HUES64 (cell line): ENCODE results near the gene LYRM9.

Source experiments
- H3K27ac ChIP-seq: 2 replicates; pipeline ENCODE4 v1.7.0; 2013; ENCODE audit warnings: low read depth, low read length, inconsistent platforms
- H3K27me3 ChIP-seq: 2 replicates; pipeline ENCODE4 v1.6.1; 2013; ENCODE audit warnings: mild to moderate bottlenecking, low read length; ENCODE audit not compliant: insufficient read depth
- H3K36me3 ChIP-seq: 2 replicates; pipeline ENCODE4 v1.6.1; 2013; ENCODE audit warnings: mild to moderate bottlenecking, low read length; ENCODE audit not compliant: insufficient read depth
- H3K4me1 ChIP-seq: 2 replicates; pipeline ENCODE4 v1.6.1; 2013; ENCODE audit warnings: mild to moderate bottlenecking, low read length, moderate library complexity; ENCODE audit not compliant: insufficient read depth
- H3K4me3 ChIP-seq: 2 replicates; pipeline ENCODE4 v1.5.1; 2013; ENCODE audit warnings: mild to moderate bottlenecking, low read length, moderate library complexity
- H3K9ac ChIP-seq: 2 replicates; pipeline ENCODE4 v1.6.1; 2013; ENCODE audit warnings: mild to moderate bottlenecking, low read depth, low read length
- H3K9me3 ChIP-seq: 2 replicates; pipeline ENCODE4 v1.6.1; 2013; ENCODE audit warnings: low read depth, low read length; ENCODE audit not compliant: insufficient read depth
- WGBS: fragments of 150-250, 120-280 bp; methylation state at CpG from one replicate; pipeline ENCODE4 v1.1.7; 2013; ENCODE audit warnings: missing lambda C conversion rate; 5-methylcytosine and 5-hydroxymethylcytosine counted together

Gene LYRM9

GRCh38 chr17:27905447-27906225 lies 12.5 kb upstream of the LYRM9 start:
- H3K9ac ChIP-seq: no peak overlapping the region

GRCh38 chr17:27904534-27905446 lies 11.6 kb upstream of the LYRM9 start:
- Histone ChIP-seq H3K36me3 (no peaks in the 10 kb centered on the region), H3K9me3 (no peaks in the 10 kb centered on the region), H3K4me3 (no peak overlapping the region), H3K27me3 (peaks cover 7% of the 10 kb centered on the region), H3K27ac (no peak overlapping the region), H3K4me1 (peaks cover 15% of the 10 kb centered on the region), H3K9ac (no peak overlapping the region)
- 97% methylated on average over 4 of the region's 5 CpGs for WGBS

More at GRCh38 chr17:27905447-27906225, 12.5 kb upstream of the LYRM9 start:
- 85% methylated on average over 9 of the region's 9 CpGs for WGBS
- Histone ChIP-seq H3K9me3 (no peaks in the 10 kb centered on the region), H3K4me1 (peaks cover 15% of the 10 kb centered on the region), H3K27ac (no peak overlapping the region), H3K4me3 (no peak overlapping the region), H3K36me3 (no peaks in the 10 kb centered on the region), H3K27me3 (peaks cover 15% of the 10 kb centered on the region)

GRCh38 chr17:27904114-27904513 lies 10.9 kb upstream of the LYRM9 start:
- no peaks in the 10 kb centered on the region for H3K36me3 ChIP-seq
- H3K4me1 ChIP-seq: peaks cover 15% of the 10 kb centered on the region
- no peak overlapping the region for H3K27ac ChIP-seq
- H3K9me3 ChIP-seq: no peaks in the 10 kb centered on the region
- H3K4me3 ChIP-seq: no peak overlapping the region
- WGBS: 91% methylated on average over 1 of the region's 1 CpG
- no peak overlapping the region for H3K9ac ChIP-seq
- H3K27me3 ChIP-seq: peaks cover under 1% of the 10 kb centered on the region; the same call in 1 of the 2 replicates

GRCh38 chr17:27899525-27899924 lies 6.4 kb upstream of the LYRM9 start:
- no peaks in the 10 kb centered on the region for H3K27me3 ChIP-seq
- WGBS: 90% methylated on average over 3 of the region's 3 CpGs

GRCh38 chr17:27898096-27898495 lies 4.9 kb upstream of the LYRM9 start:
- Histone ChIP-seq H3K9me3 (no peaks in the 10 kb centered on the region), H3K36me3 (no peaks in the 10 kb centered on the region), H3K9ac (no peak overlapping the region), H3K27me3 (no peaks in the 10 kb centered on the region), H3K4me1 (peaks cover 30% of the 10 kb centered on the region), H3K27ac (no peak overlapping the region), H3K4me3 (no peak overlapping the region)

More at GRCh38 chr17:27899525-27899924, 6.4 kb upstream of the LYRM9 start:
- Histone ChIP-seq H3K4me1 (peaks cover 17% of the 10 kb centered on the region), H3K9ac (no peak overlapping the region), H3K9me3 (no peaks in the 10 kb centered on the region), H3K4me3 (no peak overlapping the region), H3K36me3 (no peaks in the 10 kb centered on the region), H3K27ac (no peak overlapping the region)

- Histone ChIP-seq H3K9me3 (no peaks in the 10 kb centered on the region), H3K36me3 (no peaks in the 10 kb centered on the region), H3K4me3 (no peak overlapping the region), H3K9ac (no peak overlapping the region), H3K27me3 (peaks cover 10% of the 10 kb centered on the region), H3K27ac (no peak overlapping the region), H3K4me1 (peaks cover 30% of the 10 kb centered on the region)
- WGBS: 83% methylated on average over 7 of the region's 7 CpGs
These were observed 3.5 kb upstream of the LYRM9 start for GRCh38 chr17:27896701-27897100.

- H3K27ac ChIP-seq: no peak overlapping the region
- H3K27me3 ChIP-seq: peaks cover 11% of the 10 kb centered on the region
- no peaks in the 10 kb centered on the region for H3K36me3 ChIP-seq
- peaks cover 30% of the 10 kb centered on the region for H3K4me1 ChIP-seq
- WGBS: 80% methylated on average over 1 of the region's 1 CpG
- H3K4me3 ChIP-seq: no peak overlapping the region
- no peaks in the 10 kb centered on the region for H3K9me3 ChIP-seq
- H3K9ac ChIP-seq: no peak overlapping the region
These were observed 2.9 kb upstream of the LYRM9 start for GRCh38 chr17:27895940-27896535.

GRCh38 chr17:27895123-27895895 lies 2.1 kb upstream of the LYRM9 start:
- H3K4me1 ChIP-seq: peaks cover 30% of the 10 kb centered on the region
- peak overlapping the region; percentile 2; the same call in 1 of the 2 replicates for H3K27ac ChIP-seq
- H3K9me3 ChIP-seq: no peaks in the 10 kb centered on the region
- no peaks in the 10 kb centered on the region for H3K36me3 ChIP-seq
- peaks cover 11% of the 10 kb centered on the region for H3K27me3 ChIP-seq
- WGBS: 27% methylated on average over 6 of the region's 8 CpGs
- no peak overlapping the region for H3K9ac ChIP-seq
- no peak overlapping the region for H3K4me3 ChIP-seq

- Histone ChIP-seq H3K4me1 (peaks cover 36% of the 10 kb centered on the region), H3K36me3 (no peaks in the 10 kb centered on the region), H3K27me3 (peaks cover 11% of the 10 kb centered on the region), H3K4me3 (no peak overlapping the region), H3K27ac (no peak overlapping the region), H3K9ac (no peak overlapping the region), H3K9me3 (no peaks in the 10 kb centered on the region)
- 76% methylated on average over 4 of the region's 7 CpGs for WGBS
These were observed 807 bp upstream of the LYRM9 start for GRCh38 chr17:27893841-27894503.

- peaks cover 50% of the 10 kb centered on the region for H3K4me1 ChIP-seq
- no peaks in the 10 kb centered on the region for H3K9me3 ChIP-seq
- peak overlapping the region; percentile 62 for H3K4me3 ChIP-seq
- H3K27ac ChIP-seq: no peak overlapping the region; the same call in 1 of the 2 replicates
- H3K27me3 ChIP-seq: peaks cover 11% of the 10 kb centered on the region
- WGBS: 87% methylated on average over 3 of the region's 3 CpGs
- H3K36me3 ChIP-seq: no peaks in the 10 kb centered on the region
- H3K9ac ChIP-seq: peak overlapping the region; percentile 65
These were observed 661 bp downstream of the LYRM9 start for GRCh38 chr17:27892542-27892865.
